Measurements from ENCODE around the gene CCDC8.
"Not testable (repeated sequence)": the region's sequence is repeated elsewhere in the genome, so short reads cannot be mapped to it uniquely, and the experiment has no call there.

DNA sequence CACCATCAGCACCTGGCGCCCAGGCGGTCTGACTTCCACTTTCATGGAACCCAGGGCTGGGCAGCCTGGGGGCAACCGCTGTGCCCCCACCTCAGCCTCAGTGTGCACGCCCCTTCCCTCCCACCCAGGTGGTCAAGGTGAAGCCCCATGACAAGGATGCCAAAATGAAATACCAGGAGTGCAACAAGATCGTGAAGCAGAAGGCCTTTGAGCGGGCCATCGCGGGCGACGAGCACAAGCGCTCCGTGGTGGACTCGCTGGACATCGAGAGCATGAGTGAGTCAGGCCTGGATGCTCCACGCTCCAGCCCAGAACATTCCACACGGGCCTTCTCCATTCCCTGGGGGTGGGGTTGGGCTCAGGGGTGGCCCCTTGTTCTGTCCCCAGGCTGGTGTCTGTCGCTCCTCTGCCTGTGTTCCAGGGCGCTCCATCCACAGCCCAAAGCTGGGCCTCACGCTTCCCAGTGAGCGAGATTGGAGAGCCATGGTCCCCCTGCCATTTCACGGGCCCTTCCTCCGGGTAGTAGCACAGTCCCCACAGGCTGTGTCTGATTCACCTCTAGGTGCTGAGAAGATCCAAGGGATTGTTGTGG lies 37.8 kb downstream of the CCDC8 start:
- TF ChIP-seq POLR2AphosphoS5 (IDR thresholded peaks at IDR 0.05; ENCODE audit: low read depth, low read length); TAF1 (IDR thresholded peaks at IDR 0.05; ENCODE audit: borderline replicate concordance, low read depth, low read length); POLR2A (IDR thresholded peaks at IDR 0.05; ENCODE audit: low read depth, low read length): not testable (repeated sequence)

Measured in GM12892 (cell line).